Neural cell (in vitro differentiated cells): ENCODE results near the gene AGBL3. TPM values are rescaled to one million over a fixed set of nuclear protein-coding genes. Genes with fewer than 3 reads are reported as not detected.
"Not testable (repeated sequence)": the region's sequence is repeated elsewhere in the genome, so short reads cannot be mapped to it uniquely, and the experiment has no call there.

Experiments used
- H2AFZ ChIP-seq: fragments of 200-600, 300-800 bp; sonication (generic), shearing (Covaris generic); 2 replicates; pipeline ENCODE4 v1.6.0; 2014; ENCODE audit warnings: low read depth, mild to moderate bottlenecking, antibody characterized with exemption, low read length, moderate library complexity
- H3F3A ChIP-seq: fragments of 200-600 bp; shearing (Covaris generic); 2 replicates; pipeline ENCODE4 v1.6.1; 2016; ENCODE audit warnings: mild to moderate bottlenecking, moderate library complexity, mixed read lengths, antibody characterized with exemption, low read length; ENCODE audit not compliant: insufficient read depth, poor library complexity, severe bottlenecking
- H3K27ac ChIP-seq: fragments of 200-600, 300-800 bp; sonication (generic), shearing (Covaris generic); 2 replicates; pipeline ENCODE4 v1.5.1; 2014; ENCODE audit warnings: mild to moderate bottlenecking, low read length, moderate library complexity
- H3K27me3 ChIP-seq: fragments of 300-800, 200-600 bp; sonication (generic), shearing (Covaris generic); 2 replicates; pipeline ENCODE4 v1.6.0; 2014; ENCODE audit warnings: mild to moderate bottlenecking, low read depth, low read length, moderate library complexity; ENCODE audit not compliant: insufficient read depth
- H3K36me3 ChIP-seq: fragments of 300-800, 200-600 bp; sonication (generic), shearing (Covaris generic); 2 replicates; pipeline ENCODE4 v1.5.1; 2014; ENCODE audit warnings: mild to moderate bottlenecking, antibody characterized with exemption, low read length, moderate library complexity; ENCODE audit not compliant: insufficient read depth
- H3K4me2 ChIP-seq: fragments of 300-800, 200-600 bp; sonication (generic), shearing (Covaris generic); 2 replicates; pipeline ENCODE4 v1.6.0; 2014; ENCODE audit warnings: mild to moderate bottlenecking, low read length
- H3K4me3 ChIP-seq: fragments of 300-800, 200-600 bp; sonication (generic), shearing (Covaris generic); 2 replicates; pipeline ENCODE4 v1.5.1; 2014; ENCODE audit warnings: mild to moderate bottlenecking, low read length, moderate library complexity
- H3K79me2 ChIP-seq: fragments of 200-600 bp; shearing (Covaris generic); replicated peaks from 2 replicates; pipeline ENCODE4 v1.6.0; 2014; ENCODE audit warnings: mild to moderate bottlenecking, low read length, moderate library complexity; ENCODE audit not compliant: insufficient read depth
- H3K9ac ChIP-seq: fragments of 300-800, 200-600 bp; sonication (generic), shearing (Covaris generic); 2 replicates; pipeline ENCODE4 v1.6.1; 2016; ENCODE audit warnings: mild to moderate bottlenecking, low read length, mixed read lengths
- H3K9me2 ChIP-seq: fragments of 200-600 bp; shearing (Covaris generic); 2 replicates; pipeline ENCODE4 v1.6.1; 2016; ENCODE audit warnings: mild to moderate bottlenecking, low read length, mixed read lengths; ENCODE audit not compliant: insufficient read depth
- H3K9me3 ChIP-seq: fragments of 200-600, 300-800 bp; sonication (generic), shearing (Covaris generic); 2 replicates; pipeline ENCODE4 v1.6.1; 2016; ENCODE audit warnings: mild to moderate bottlenecking, mixed run types, low read length, moderate library complexity, mixed read lengths
- H4K20me1 ChIP-seq: fragments of 200-600 bp; shearing (Covaris generic); 2 replicates; pipeline ENCODE4 v1.6.1; 2016; ENCODE audit warnings: mild to moderate bottlenecking, mixed run types; ENCODE audit not compliant: insufficient read depth
- EP300 ChIP-seq: fragments of 450-650 bp; conservative IDR thresholded peaks from 2 replicates; pipeline ENCODE4 v1.6.1; 2014; ENCODE audit warnings: antibody characterized with exemption, mild to moderate bottlenecking, moderate library complexity; ENCODE audit not compliant: poor library complexity, severe bottlenecking
- EZH2 ChIP-seq: fragments of 200-600, 300-800 bp; shearing (Covaris generic), sonication (generic); IDR thresholded peaks from 2 replicates; pipeline ENCODE4 v1.6.1; 2014; ENCODE audit warnings: antibody characterized with exemption, low read length, borderline replicate concordance, mild to moderate bottlenecking; ENCODE audit not compliant: insufficient read depth, poor library complexity, severe bottlenecking
- MXI1 ChIP-seq: fragments of 450-650 bp; conservative IDR thresholded peaks from 2 replicates; pipeline ENCODE4 v1.6.1; 2014; ENCODE audit warnings: antibody characterized with exemption, mild to moderate bottlenecking; ENCODE audit not compliant: poor library complexity, severe bottlenecking
- POLR2AphosphoS5 ChIP-seq: IDR thresholded peaks from 2 replicates; pipeline ENCODE4 v1.6.1; 2012
- RAD21 ChIP-seq: fragments of 450-650 bp; conservative IDR thresholded peaks from 2 replicates; pipeline ENCODE4 v1.6.1; 2014; ENCODE audit warnings: antibody characterized with exemption, mild to moderate bottlenecking, moderate library complexity
- SMC3 ChIP-seq: fragments of 450-650 bp; conservative IDR thresholded peaks from 2 replicates; pipeline ENCODE4 v1.6.1; 2014; ENCODE audit warnings: antibody characterized with exemption, mild to moderate bottlenecking, moderate library complexity; ENCODE audit not compliant: poor library complexity
- TAF1 ChIP-seq: IDR thresholded peaks from 2 replicates; pipeline ENCODE4 v1.6.1; 2012; ENCODE audit warnings: low read depth
- polyA plus RNA-seq: library from polyadenylated mRNA; depleted of rRNA; stranded (reverse); fragments of >200 nt; gene quantifications from 2 replicates; pipeline ENCODE4 v1.2.3, GENCODE V29; 2014
- TF ChIP-seq, protein P1 (sequence below): IDR thresholded peaks from 2 replicates; pipeline ENCODE4 v1.6.1; 2012; ENCODE audit warnings: borderline replicate concordance
- TF ChIP-seq, protein P2 (sequence below): fragments of 450-650 bp; IDR thresholded peaks from 2 replicates; pipeline ENCODE4 v1.5.1; 2014; ENCODE audit warnings: antibody characterized with exemption, mild to moderate bottlenecking, moderate library complexity; ENCODE audit not compliant: poor library complexity, severe bottlenecking

AGBL3 gene
- polyA plus RNA-seq, 1 donor from 2014 or later = 9.5 TPM

DNA sequence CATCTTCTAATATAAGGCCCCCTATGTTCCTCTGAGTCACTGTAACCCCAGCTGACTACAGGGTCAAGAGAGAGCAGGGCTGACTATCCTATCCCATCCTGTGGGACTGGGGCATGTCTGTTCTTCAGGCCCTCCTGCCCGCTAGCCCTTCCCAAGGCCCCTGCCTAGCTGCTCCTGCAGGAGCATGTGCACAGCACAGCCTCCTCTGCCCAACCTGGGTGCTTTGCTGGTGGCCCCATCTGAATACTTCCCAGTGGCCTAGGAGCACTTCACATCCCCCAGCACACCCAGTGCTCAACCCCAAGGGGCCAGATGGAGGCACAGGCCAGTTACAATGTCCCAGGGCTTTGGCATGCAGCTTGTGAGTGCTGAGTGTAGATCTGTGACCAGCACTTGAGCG, 37.3 kb downstream of the AGBL3 start (continued):
- TF ChIP-seq, protein P1, sequence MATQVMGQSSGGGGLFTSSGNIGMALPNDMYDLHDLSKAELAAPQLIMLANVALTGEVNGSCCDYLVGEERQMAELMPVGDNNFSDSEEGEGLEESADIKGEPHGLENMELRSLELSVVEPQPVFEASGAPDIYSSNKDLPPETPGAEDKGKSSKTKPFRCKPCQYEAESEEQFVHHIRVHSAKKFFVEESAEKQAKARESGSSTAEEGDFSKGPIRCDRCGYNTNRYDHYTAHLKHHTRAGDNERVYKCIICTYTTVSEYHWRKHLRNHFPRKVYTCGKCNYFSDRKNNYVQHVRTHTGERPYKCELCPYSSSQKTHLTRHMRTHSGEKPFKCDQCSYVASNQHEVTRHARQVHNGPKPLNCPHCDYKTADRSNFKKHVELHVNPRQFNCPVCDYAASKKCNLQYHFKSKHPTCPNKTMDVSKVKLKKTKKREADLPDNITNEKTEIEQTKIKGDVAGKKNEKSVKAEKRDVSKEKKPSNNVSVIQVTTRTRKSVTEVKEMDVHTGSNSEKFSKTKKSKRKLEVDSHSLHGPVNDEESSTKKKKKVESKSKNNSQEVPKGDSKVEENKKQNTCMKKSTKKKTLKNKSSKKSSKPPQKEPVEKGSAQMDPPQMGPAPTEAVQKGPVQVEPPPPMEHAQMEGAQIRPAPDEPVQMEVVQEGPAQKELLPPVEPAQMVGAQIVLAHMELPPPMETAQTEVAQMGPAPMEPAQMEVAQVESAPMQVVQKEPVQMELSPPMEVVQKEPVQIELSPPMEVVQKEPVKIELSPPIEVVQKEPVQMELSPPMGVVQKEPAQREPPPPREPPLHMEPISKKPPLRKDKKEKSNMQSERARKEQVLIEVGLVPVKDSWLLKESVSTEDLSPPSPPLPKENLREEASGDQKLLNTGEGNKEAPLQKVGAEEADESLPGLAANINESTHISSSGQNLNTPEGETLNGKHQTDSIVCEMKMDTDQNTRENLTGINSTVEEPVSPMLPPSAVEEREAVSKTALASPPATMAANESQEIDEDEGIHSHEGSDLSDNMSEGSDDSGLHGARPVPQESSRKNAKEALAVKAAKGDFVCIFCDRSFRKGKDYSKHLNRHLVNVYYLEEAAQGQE = no peak

DNA sequence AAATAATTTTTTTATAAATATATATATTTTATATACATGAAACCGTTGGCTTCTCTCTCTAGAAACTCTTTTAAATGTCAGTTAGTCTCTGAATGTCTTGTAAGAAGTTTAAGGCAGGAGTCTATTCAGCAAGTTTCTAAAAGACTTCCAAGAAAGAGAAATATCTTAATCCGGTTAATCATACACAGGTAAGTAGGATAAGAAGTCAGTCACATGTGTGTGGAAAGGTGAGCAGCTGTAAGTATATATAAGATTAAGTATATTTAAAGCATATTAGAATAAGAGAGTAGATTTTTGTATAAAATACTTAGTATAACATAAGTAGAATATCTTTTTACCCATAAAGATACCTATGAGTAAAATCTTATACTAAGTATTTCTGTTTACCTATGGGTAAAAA, 48.9 kb downstream of the AGBL3 start:
- no peaks in the 10 kb centered on the region for H3K27me3 ChIP-seq
- H3K4me2 ChIP-seq = no peak overlapping the region
- H4K20me1 ChIP-seq = no peaks in the 10 kb centered on the region
- TF ChIP-seq, protein P1 = no peak
- TF ChIP-seq SMC3 (no peak), RAD21 (no peak), POLR2AphosphoS5 (no peak), EP300 (no peak), MXI1 (no peak), EZH2 (no peak), TAF1 (no peak)
- TF ChIP-seq, protein P2, sequence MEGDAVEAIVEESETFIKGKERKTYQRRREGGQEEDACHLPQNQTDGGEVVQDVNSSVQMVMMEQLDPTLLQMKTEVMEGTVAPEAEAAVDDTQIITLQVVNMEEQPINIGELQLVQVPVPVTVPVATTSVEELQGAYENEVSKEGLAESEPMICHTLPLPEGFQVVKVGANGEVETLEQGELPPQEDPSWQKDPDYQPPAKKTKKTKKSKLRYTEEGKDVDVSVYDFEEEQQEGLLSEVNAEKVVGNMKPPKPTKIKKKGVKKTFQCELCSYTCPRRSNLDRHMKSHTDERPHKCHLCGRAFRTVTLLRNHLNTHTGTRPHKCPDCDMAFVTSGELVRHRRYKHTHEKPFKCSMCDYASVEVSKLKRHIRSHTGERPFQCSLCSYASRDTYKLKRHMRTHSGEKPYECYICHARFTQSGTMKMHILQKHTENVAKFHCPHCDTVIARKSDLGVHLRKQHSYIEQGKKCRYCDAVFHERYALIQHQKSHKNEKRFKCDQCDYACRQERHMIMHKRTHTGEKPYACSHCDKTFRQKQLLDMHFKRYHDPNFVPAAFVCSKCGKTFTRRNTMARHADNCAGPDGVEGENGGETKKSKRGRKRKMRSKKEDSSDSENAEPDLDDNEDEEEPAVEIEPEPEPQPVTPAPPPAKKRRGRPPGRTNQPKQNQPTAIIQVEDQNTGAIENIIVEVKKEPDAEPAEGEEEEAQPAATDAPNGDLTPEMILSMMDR = no peak
- no peak overlapping the region for H2AFZ ChIP-seq
- no peak overlapping the region for H3K9ac ChIP-seq
- H3K36me3 ChIP-seq = no peaks in the 10 kb centered on the region
- no peaks in the 10 kb centered on the region for H3K9me2 ChIP-seq
- no peaks in the 10 kb centered on the region for H3F3A ChIP-seq
- no peak overlapping the region for H3K4me3 ChIP-seq
- H3K9me3 ChIP-seq = no peaks in the 10 kb centered on the region
- no peak overlapping the region for H3K27ac ChIP-seq
- no peaks in the 10 kb centered on the region for H3K79me2 ChIP-seq

DNA sequence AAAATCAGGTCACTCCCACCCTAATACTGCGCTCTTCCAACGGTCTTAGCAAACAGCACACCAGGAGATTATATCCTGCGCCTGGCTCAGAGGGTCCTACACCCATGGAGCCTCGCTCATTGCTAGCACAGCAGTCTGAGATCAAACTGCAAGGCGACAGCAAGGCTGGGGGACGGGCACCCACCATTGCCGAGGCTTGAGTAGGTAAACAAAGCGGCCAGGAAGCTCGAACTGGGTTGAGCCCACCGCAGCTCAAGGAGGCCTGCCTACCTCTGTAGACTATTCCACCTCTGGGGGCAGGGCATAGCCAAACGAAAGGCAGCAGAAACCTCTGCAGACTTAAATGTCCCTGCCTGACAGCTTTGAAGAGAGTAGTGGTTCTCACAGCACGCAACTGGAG, 80.7 kb downstream of the AGBL3 start:
- not testable (repeated sequence) for H3F3A ChIP-seq, H3K9me3 ChIP-seq, H3K27me3 ChIP-seq

More for the DNA sequence above, 80.7 kb downstream of the AGBL3 start:
- not testable (repeated sequence) for H3K4me3 ChIP-seq, H4K20me1 ChIP-seq, H3K9ac ChIP-seq, H3K4me2 ChIP-seq, H3K27ac ChIP-seq, H2AFZ ChIP-seq, H3K36me3 ChIP-seq, H3K9me2 ChIP-seq, H3K79me2 ChIP-seq
